Sigmoid colon (tissue), 3 donors: ENCODE results near the gene PSMD10.

ENCODE experiments used
- CTCF ChIP-seq, 4 experiments: fragments of 450-650 bp in 3 of 4; fragments of 200-600 bp in 1 of 4; IDR thresholded peaks; one replicate each; pipeline ENCODE4 v1.5.1; 2016 to 2019; ENCODE audit warnings: antibody characterized with exemption in 4 of 4, mild to moderate bottlenecking in 3 of 4, moderate library complexity in 2 of 4
- POLR2A ChIP-seq, 2 donors: fragments of 450-650 bp; IDR thresholded peaks; one replicate each; pipeline ENCODE4 v1.6.1; 2016; ENCODE audit warnings: antibody characterized with exemption in 2 of 2, mild to moderate bottlenecking in 2 of 2, moderate library complexity in 2 of 2

GRCh38 chrX:108064613-108065012 lies 26.7 kb downstream of the PSMD10 start:
- TF ChIP-seq POLR2A (IDR thresholded peaks at IDR 0.05) = no peak
- no peak for TF ChIP-seq CTCF (IDR thresholded peaks at IDR 0.05)
